Measurements from ENCODE around the gene KNSTRN. TPM values are rescaled to one million over a fixed set of nuclear protein-coding genes. Genes with fewer than 3 reads are reported as not detected.

Gene KNSTRN
- total RNA-seq, 5 donors from 2014 or later (not counting 1 experiment from before 2014, with no cell fraction given): 3.8 to 8.0 (median 6.2) TPM

DNA sequence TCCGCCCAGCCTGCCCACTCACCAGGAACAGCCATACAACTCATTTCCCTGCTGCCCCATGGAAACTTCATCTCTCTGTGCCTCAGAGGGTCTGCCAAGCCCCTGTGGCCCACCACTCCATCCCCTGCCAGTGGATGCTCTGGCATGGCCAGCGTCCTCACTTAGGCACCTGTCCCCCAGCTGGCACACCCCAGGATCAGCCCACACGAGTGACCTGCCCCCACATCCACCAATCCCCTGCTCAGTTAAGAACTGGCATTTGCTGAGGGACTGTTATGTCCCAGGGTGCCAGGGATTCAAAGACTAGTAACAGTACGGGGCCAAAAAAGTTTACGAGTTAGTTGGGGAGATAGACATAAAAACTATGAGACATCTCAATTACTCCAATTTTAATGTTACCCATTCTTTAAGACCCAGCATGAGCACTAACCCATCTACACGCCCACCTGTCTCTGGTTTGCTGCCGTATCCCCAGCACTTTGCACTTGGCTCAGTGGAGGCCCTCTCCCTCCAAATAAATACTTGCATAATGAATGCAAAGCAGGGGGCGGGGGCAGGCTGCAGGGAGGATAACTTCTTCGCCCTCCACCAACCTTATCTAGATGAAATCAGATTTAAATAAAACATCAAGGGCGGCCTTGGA, 46.7 kb downstream of the KNSTRN start:
- H3K27me3 ChIP-seq (replicated peaks in 1 of 2; ENCODE audit: control insufficient read depth in 2 of 2, extremely low read depth in 1 of 2, insufficient read depth in 2 of 2, low read length in 1 of 2): peaks cover 0 to 4% of the 10 kb centered on the region in 2 experiments
- ChIA-PET CTCF (no interaction called here), POLR2A (no interaction called here)
- no peaks in the 10 kb centered on the region for H3K27me3 Mint-ChIP-seq
- no peak for ATAC-seq (replicated peaks in 1 of 4)
- 85% methylated on average over 4 of the region's 10 CpGs for WGBS (ENCODE audit: insufficient coverage)
- H3K4me3 Mint-ChIP-seq: no peak overlapping the region
- no peaks in the 10 kb centered on the region for H3K9me3 Mint-ChIP-seq
- H3K4me1 ChIP-seq (ENCODE audit: control insufficient read depth in 1 of 2, extremely low read depth in 1 of 2, insufficient read depth in 2 of 2, low read length in 2 of 2): no peaks in the 10 kb centered on the region
- peaks cover 12% of the 10 kb centered on the region for H3K36me3 Mint-ChIP-seq
- H3K27ac Mint-ChIP-seq: no peak overlapping the region
- H3K27ac ChIP-seq (ENCODE audit: low read length): no peak overlapping the region
- no peak for DNase-seq
- H3K36me3 ChIP-seq (ENCODE audit: control insufficient read depth in 2 of 2, extremely low read depth in 1 of 2, insufficient read depth in 1 of 2, low read length in 1 of 2): peaks cover 2 to 3% of the 10 kb centered on the region in 2 donors
- no peak overlapping the region for H3K4me3 ChIP-seq (ENCODE audit: control insufficient read depth in 1 of 2, extremely low read depth in 1 of 2, low read length in 1 of 2)
- no peaks in the 10 kb centered on the region for H3K9me3 ChIP-seq
- peaks cover 0 to under 1% (median 0%) of the 10 kb centered on the region in 3 donors for H3K4me1 Mint-ChIP-seq

DNA sequence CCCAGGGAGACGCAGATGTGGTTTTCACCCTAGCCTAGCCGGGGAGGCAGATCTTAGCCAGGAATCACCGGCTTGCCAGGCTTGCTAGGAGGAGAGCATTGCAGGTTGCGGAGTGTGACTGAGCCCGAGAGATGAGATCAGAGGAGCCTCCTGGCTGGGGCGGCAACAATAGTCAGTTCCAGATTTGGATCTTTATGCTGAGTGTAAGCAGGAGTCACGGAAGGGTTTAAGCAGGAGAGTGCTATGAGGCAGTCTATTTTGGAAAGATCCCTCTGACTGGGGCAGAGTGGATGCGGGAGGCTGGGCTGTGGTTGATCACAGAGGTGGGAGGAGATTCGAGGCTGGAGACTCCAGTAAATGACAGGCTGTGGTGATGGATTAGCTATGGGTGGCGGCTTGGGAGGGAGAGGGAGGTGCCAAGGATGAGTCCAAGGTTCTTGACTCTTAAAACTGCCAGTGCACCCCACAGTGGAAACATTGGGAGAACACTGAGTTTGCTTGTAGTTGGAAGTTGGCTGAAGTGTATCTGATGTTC, 47.8 kb downstream of the KNSTRN start:
- H3K9me3 Mint-ChIP-seq: no peaks in the 10 kb centered on the region
- ATAC-seq (replicated peaks in 1 of 4) (no peak), DNase-seq (no peak)
- no peak overlapping the region for H3K4me3 ChIP-seq (ENCODE audit: control insufficient read depth in 1 of 2, extremely low read depth in 1 of 2, low read length in 1 of 2)
- peaks cover 0 to 2% of the 10 kb centered on the region in 2 donors for H3K27me3 Mint-ChIP-seq
- 87% methylated on average over 10 of the region's 10 CpGs for WGBS (ENCODE audit: insufficient coverage)
- ChIA-PET CTCF (interaction anchor here in 1 of 2 donors (0.6 kb wide), 1 partner anchor 32 kb away, joined by 3 read pairs; no protein-coding TSS in a partner anchor), POLR2A (no interaction called here)
- H3K4me3 Mint-ChIP-seq: no peak overlapping the region
- H3K4me1 ChIP-seq (ENCODE audit: control insufficient read depth in 1 of 2, extremely low read depth in 1 of 2, insufficient read depth in 2 of 2, low read length in 2 of 2): peaks cover 0 to 3% of the 10 kb centered on the region in 2 experiments
- H3K36me3 ChIP-seq (ENCODE audit: control insufficient read depth in 2 of 2, extremely low read depth in 1 of 2, insufficient read depth in 1 of 2, low read length in 1 of 2): peaks cover 2 to 3% of the 10 kb centered on the region in 2 donors
- H3K4me1 Mint-ChIP-seq: peaks cover under 1 to 7% (median 3%) of the 10 kb centered on the region in 3 donors
- peaks cover 8% of the 10 kb centered on the region for H3K36me3 Mint-ChIP-seq
- H3K27ac ChIP-seq (ENCODE audit: low read length): no peak overlapping the region
- peaks cover 0 to 6% of the 10 kb centered on the region in 2 experiments for H3K27me3 ChIP-seq (replicated peaks in 1 of 2; ENCODE audit: control insufficient read depth in 2 of 2, extremely low read depth in 1 of 2, insufficient read depth in 2 of 2, low read length in 1 of 2)
- H3K9me3 ChIP-seq: no peaks in the 10 kb centered on the region
- H3K27ac Mint-ChIP-seq: no peak overlapping the region

DNA sequence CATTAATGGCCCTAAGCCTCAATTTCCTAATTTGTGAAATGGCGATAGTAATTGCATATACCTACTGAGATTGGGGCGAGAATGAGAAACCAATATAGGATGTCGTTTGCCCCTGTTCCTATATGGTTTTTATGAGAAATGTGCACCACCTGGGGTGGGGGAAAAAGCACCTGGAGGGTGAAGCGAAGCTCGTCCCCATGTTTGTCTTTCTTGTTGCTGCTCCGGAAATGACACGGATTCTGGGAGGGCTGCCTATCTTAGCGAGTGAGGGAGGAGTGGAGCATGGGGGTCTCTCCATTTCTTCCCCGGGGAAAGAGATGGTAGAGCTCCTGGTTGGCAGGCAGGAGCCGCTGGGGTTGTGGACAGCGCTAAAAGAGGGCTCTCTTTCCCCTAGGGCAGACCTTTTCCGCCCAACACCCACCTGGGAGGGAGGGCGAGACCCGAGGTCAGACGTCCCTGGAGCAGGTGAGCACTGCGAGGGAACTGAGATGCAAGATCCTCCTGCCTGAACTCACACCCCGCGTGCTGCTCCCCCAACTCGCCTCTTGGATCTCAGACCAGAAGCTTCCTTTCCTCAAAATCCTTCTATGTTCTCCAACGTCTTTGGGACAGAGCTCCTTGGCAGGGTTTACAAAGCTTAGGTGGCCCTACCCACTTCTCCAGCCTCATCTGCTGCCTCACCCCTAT, 52.6 kb downstream of the KNSTRN start:
- Mint-ChIP-seq H3K4me1 (peaks cover 30 to 41% (median 33%) of the 10 kb centered on the region in 3 donors), H3K27me3 (peaks cover 18 to 32% of the 10 kb centered on the region in 2 donors), H3K27ac (no peak overlapping the region), H3K9me3 (no peaks in the 10 kb centered on the region), H3K4me3 (peak overlapping the region; percentile 60 to 67 (median 60)), H3K36me3 (no peaks in the 10 kb centered on the region)
- H3K27ac ChIP-seq (ENCODE audit: low read length): no peak overlapping the region
- H3K4me3 ChIP-seq (ENCODE audit: control insufficient read depth in 1 of 2, extremely low read depth in 1 of 2, low read length in 1 of 2): peak overlapping the region in 1 of 2 donors; percentile 55
- no peak for DNase-seq
- H3K27me3 ChIP-seq (replicated peaks in 1 of 2; ENCODE audit: control insufficient read depth in 2 of 2, extremely low read depth in 1 of 2, insufficient read depth in 2 of 2, low read length in 1 of 2): peaks cover 0 to 52% of the 10 kb centered on the region in 2 experiments
- CTCF ChIA-PET: interaction anchor here in 1 of 2 donors (0.5 to 0.6 kb wide), 5 partner anchors 10 to 244 kb away, joined by 3 to 5 read pairs (median 4); no protein-coding TSS in a partner anchor
- WGBS (ENCODE audit: insufficient coverage): 55% methylated on average over 16 of the region's 20 CpGs
- H3K36me3 ChIP-seq (ENCODE audit: control insufficient read depth in 2 of 2, extremely low read depth in 1 of 2, insufficient read depth in 1 of 2, low read length in 1 of 2): no peaks in the 10 kb centered on the region
- H3K9me3 ChIP-seq: no peaks in the 10 kb centered on the region
- peaks cover 10 to 41% of the 10 kb centered on the region in 2 experiments for H3K4me1 ChIP-seq (ENCODE audit: control insufficient read depth in 1 of 2, extremely low read depth in 1 of 2, insufficient read depth in 2 of 2, low read length in 2 of 2)
- POLR2A ChIA-PET: interaction anchor here (0.6 kb wide), 2 partner anchors 87 to 106 kb away, joined by 3 read pairs; no protein-coding TSS in a partner anchor
- ATAC-seq (replicated peaks in 1 of 4): no peak

DNA sequence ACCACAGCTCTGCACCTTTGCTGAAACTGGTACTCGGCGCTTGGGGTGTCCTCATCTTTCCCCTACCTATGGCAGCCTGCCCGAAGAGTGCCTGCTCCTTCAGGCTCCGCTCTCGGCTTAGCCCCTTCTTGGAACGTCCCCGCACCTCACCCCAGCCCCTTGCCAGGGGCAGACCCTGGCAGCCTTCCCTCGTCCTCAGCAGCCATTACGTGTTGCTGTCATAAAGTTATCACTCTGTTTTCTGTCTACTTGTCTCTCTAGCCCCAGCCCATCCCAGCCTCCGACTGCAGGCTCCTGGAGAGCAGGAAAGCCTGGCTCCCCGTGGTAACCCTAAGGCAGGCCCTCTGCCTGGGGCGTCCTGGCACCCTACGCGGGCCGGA, 53.2 kb downstream of the KNSTRN start:
- no peak overlapping the region for H3K27ac ChIP-seq (ENCODE audit: low read length)
- 18% methylated on average over 15 of the region's 15 CpGs for WGBS (ENCODE audit: insufficient coverage)
- DNase-seq (no peak), ATAC-seq (replicated peaks in 1 of 4) (peak in 1 of 4 experiments; percentile 20)
- POLR2A ChIA-PET: interaction anchor here in 1 of 2 donors (0.6 kb wide), 1 partner anchor 107 kb away, joined by 3 read pairs; no protein-coding TSS in a partner anchor
- peaks cover 0 to 56% of the 10 kb centered on the region in 2 experiments for H3K27me3 ChIP-seq (replicated peaks in 1 of 2; ENCODE audit: control insufficient read depth in 2 of 2, extremely low read depth in 1 of 2, insufficient read depth in 2 of 2, low read length in 1 of 2)
- H3K4me3 ChIP-seq (ENCODE audit: control insufficient read depth in 1 of 2, extremely low read depth in 1 of 2, low read length in 1 of 2): peak overlapping the region; percentile 12 to 55
- Mint-ChIP-seq H3K4me3 (peak overlapping the region; percentile 60 to 67 (median 60)), H3K9me3 (no peaks in the 10 kb centered on the region), H3K4me1 (peaks cover 31 to 42% (median 35%) of the 10 kb centered on the region in 3 donors), H3K36me3 (no peaks in the 10 kb centered on the region), H3K27ac (no peak overlapping the region), H3K27me3 (peaks cover 18 to 32% of the 10 kb centered on the region in 2 donors)
- peaks cover 10 to 44% of the 10 kb centered on the region in 2 experiments for H3K4me1 ChIP-seq (ENCODE audit: control insufficient read depth in 1 of 2, extremely low read depth in 1 of 2, insufficient read depth in 2 of 2, low read length in 2 of 2)
- CTCF ChIA-PET: interaction anchor here in 1 of 2 donors (0.5 to 0.6 kb wide), 3 partner anchors 19 to 244 kb away, joined by 4 to 5 read pairs (median 4); no protein-coding TSS in a partner anchor
- H3K36me3 ChIP-seq (ENCODE audit: control insufficient read depth in 2 of 2, extremely low read depth in 1 of 2, insufficient read depth in 1 of 2, low read length in 1 of 2): no peaks in the 10 kb centered on the region
- H3K9me3 ChIP-seq: no peaks in the 10 kb centered on the region

DNA sequence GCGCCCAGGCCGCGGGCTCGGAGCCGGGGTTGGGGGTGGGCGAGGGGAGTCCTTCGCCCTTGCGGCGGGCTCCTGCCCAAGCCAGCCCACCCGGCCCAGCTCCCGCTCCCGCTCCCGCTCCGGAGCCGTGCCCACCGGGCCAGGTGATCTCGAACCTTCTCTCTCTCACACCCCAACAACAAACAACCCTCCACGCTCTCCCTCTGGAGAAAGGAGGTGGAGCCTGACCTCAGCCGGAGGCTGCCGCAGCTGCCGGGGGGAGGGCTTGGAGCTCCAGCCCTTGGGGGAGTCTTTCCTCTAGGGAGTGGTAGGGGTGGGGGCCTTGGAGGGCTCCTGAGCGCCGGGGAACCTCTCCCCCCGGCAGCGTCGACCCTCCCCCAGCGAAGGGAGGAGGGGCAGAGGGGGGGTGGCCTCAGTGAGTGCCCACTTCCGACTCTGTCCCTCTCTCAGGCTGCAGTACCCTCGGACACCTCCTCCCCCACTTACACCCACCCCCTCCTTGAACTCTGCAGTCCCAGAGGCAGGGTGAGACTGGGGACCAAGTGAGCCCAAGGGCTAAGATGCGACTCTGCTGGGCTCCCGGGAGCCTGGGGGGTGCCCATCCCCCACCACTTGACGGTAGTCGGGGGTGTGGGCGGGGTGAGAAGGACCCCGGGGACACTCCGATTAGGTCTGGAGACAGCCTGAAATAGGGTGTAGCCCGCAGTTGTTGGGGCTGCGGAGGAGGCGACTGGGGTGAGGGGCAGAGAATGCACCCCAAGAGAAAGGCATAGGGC, 53.8 kb downstream of the KNSTRN start:
- peaks cover 31 to 42% (median 35%) of the 10 kb centered on the region in 3 donors for H3K4me1 Mint-ChIP-seq
- H3K27me3 Mint-ChIP-seq: peaks cover 18 to 32% of the 10 kb centered on the region in 2 donors
- no peaks in the 10 kb centered on the region for H3K9me3 Mint-ChIP-seq
- DNase-seq (peak in 1 of 35 experiments; percentile 34), ATAC-seq (replicated peaks in 1 of 4) (no peak)
- H3K36me3 ChIP-seq (ENCODE audit: control insufficient read depth in 2 of 2, extremely low read depth in 1 of 2, insufficient read depth in 1 of 2, low read length in 1 of 2): no peaks in the 10 kb centered on the region
- peaks cover 10 to 44% of the 10 kb centered on the region in 2 experiments for H3K4me1 ChIP-seq (ENCODE audit: control insufficient read depth in 1 of 2, extremely low read depth in 1 of 2, insufficient read depth in 2 of 2, low read length in 2 of 2)
- H3K27ac Mint-ChIP-seq: no peak overlapping the region
- CTCF ChIA-PET: interaction anchor here in 1 of 2 donors (0.6 kb wide), 1 partner anchor 213 kb away, joined by 5 read pairs; no protein-coding TSS in a partner anchor
- peak overlapping the region; percentile 47 to 55 for H3K4me3 ChIP-seq (ENCODE audit: control insufficient read depth in 1 of 2, extremely low read depth in 1 of 2, low read length in 1 of 2)
- peak overlapping the region; percentile 66 to 67 (median 67) for H3K4me3 Mint-ChIP-seq
- POLR2A ChIA-PET: interaction anchor here in 1 of 2 donors (0.5 kb wide), 1 partner anchor 20 kb away, joined by 3 read pairs; no protein-coding TSS in a partner anchor
- under 1% methylated on average over 11 of the region's 39 CpGs for WGBS (ENCODE audit: insufficient coverage)
- H3K36me3 Mint-ChIP-seq: no peaks in the 10 kb centered on the region
- H3K27ac ChIP-seq (ENCODE audit: low read length): no peak overlapping the region
- H3K9me3 ChIP-seq: no peaks in the 10 kb centered on the region
- H3K27me3 ChIP-seq (replicated peaks in 1 of 2; ENCODE audit: control insufficient read depth in 2 of 2, extremely low read depth in 1 of 2, insufficient read depth in 2 of 2, low read length in 1 of 2): peaks cover 0 to 56% of the 10 kb centered on the region in 2 experiments
